HG02610 (cell line): ENCODE measurements around the gene VPS37B.
"Not testable (repeated sequence)": the region's sequence is repeated elsewhere in the genome, so short reads cannot be mapped to it uniquely, and the experiment has no call there.

Source experiments
- ATAC-seq: cut with Tn5 transposase; IDR thresholded peaks from one replicate; pipeline ENCODE4 v1.9.1; 2021; ENCODE audit warnings: mild to moderate bottlenecking, moderate library complexity; ENCODE audit not compliant: unreplicated experiment

VPS37B gene

DNA sequence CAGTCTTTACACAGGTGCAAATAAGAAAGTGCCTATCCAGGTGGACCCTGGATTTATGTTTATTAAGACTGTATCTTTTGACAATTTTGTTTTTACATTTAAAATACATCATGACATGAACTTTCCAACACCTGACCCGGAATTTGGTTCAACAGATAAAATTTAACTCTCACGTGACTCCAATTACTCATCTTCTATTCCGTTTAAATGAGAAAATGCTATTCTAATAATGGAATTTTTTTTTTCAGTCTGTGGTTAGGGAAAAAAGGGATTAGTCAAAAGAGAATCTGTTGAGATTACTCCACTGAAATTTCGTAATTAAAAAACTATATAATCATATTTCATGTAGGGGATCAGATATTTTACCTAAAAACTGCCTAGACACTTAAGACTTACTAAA lies 11.1 kb downstream of the VPS37B start:
- ATAC-seq, result no peak

DNA sequence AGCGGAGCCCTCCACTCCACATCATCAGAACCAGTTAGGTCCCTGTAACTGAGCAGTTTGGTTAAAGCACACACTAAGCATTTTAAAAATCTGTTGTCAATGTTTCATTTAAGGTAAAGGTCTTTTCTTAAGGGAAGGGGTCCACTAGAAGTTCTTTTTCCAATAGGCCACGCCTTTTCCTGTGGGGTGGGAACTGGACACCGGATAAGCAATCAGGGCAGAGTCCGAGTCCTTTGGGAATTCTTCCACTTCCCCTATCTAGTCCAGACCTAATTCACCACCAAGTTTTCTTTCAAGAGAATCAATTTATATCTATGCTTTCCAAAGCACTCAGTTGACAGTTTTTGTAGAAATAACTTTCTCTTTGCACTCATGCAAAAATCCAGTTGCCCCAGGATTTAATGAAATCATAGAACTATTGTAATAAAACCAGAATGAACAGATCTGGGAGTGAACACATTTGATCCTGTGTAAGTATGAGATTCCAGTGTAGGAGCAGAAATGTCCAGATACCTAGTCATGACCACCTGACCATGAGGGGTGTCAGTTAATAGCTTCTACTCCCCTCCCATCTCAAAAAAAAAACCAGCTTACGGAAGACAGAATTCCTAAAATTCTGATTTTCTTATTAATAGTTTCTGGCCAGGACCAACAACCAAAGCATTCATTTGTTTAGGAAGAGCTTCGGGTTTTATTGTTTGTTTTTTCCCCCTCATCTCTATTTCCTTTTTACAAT lies 11.7 kb downstream of the VPS37B start:
- ATAC-seq, result no peak

DNA sequence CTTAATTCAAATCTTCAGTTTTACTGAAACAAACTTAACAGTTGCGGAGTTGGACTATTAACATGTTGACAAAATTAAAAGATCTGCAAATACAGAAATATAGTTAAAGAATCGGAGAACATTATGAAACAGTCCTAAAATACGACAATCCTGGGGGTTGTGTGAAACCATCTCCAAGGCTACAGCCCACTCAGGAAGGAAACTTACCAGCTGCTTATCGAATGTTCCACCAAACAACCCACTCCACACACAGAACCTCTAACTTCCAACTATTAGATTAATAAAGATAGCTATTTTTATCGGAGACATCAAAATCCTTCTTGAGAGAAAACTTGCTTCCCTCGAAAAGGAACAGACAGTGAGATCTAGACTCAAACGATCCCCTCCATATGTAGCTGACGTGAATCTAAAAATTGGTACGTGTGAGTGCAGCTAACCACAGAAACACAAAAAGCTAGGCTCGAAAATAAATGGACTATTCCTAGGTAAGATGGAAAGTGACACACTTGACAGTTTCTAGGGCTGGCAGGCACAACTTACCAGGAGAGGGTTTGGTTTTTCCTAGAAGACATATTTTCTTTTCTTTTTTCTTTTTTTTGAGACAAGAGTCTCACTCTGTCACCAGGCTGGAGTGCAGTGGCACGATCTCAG lies 12.9 kb downstream of the VPS37B start:
- no peak for ATAC-seq

DNA sequence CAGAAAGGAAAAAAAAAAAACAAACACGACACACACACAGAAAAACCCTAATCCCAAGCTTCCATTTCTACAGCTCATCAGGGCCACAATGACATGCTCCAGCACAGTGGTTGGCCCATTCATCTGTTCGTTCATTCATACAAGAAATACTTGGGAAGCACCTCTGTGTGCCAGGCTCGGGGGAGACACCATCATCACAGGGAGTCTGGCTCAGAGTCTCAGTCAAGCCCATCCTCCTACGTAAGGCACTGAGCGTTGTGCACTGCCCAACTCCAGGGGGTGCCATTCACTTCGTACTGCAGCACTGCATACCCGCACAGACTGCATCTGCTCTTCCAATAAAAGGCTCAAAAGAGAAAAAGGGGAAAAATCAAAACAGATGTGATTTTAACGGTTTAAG lies 15.3 kb downstream of the VPS37B start:
- no peak for ATAC-seq

DNA sequence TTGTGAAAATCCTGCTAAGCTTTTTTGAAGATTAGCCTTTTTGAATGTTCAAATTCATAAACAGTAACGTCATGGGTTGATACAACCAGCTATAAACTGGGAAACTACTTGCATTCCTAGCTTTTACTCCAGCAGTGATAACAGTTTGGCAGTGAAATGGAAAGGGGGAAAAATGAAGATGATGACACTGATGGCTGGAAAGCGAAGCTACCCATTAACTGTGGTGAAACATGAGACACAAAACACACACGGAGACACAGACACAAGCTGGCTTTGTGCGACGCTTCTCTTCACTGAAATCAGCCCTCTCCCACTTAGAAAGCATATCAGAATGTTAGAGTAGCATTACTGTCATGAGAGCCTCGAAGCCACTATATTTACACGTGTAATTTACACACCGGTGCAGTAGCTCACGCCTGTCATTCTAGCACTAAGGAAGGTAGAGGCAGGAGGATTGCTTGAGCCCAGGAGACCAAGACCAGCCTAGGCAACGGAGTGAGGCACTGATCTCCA lies 15.7 kb downstream of the VPS37B start:
- no peak for ATAC-seq

DNA sequence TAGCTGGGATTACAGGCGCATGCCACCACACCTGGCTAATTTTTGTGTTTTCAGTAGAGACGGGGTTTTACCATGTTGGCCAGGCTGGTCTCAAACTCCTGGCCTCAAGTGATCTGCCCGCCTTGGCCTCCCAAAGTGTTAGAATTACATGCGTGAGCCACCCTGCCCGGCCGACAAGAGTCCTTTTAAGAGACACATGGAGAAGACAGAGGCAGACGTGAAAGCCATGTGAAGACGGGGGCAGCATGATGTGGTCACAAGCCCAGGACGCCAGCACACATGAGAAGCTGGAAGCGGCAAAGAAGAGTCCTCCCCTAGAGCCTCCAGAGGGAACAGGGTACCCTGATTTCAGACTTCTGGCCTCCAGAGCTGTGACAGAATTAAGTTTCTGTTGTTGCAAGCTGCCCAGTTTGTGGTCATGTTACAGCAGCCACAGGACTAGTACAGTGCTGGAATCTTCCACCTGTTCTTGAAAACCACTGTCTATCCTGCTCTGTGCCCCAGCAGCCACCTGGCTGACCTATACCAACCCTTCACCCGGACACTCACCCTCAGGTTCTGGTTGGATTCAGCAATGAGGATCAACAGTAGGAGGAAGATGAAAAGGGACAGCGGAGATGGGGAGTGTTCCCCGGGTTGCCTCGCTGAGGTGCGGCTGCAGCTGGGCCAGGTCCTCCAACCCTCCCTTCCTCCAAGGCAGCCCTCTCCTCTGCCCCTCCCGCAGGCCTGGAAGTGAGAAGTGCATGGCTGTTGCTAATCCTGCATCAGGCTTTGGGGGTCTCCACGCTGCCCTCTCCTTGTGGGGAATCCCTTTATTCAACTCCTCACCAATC lies 16.9 kb downstream of the VPS37B start:
- no peak for ATAC-seq

DNA sequence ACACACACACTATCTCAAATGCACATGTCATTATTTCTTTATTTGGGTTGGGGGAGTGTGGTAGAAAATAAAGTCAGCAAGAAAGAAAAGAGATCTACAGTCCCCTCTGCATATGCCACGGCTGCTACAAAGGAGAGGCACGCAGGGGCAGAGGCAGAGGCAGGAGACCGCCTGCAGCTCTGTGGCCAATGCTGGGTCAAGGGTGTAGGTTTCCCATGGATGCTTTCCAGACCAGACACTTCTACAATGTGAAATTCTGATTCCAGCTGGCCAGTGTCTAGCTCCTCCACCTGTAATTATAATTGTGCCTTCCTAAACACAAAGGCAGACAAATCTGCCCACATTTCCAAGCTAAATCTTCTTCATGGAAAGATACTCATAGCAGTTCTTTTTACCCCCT lies 19.2 kb downstream of the VPS37B start:
- no peak for ATAC-seq

DNA sequence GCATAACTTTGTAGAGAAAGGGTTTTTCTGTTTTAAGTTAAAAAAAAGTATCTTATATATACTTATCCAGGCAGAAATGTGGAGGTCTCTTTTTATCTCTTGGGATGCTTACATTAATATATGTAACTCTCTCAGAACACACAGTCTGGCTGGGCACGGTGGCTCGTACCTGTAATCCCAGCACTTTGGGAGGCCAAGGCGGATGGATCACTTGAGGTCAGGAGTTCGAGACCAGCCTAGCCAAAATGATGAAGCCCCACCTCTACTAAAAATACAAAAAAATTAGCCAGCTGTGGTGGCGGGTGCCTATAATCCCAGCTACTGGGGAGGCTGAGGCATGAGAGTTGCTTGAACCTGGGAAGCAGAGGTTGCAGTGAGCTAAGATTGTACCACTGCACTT lies 19.6 kb downstream of the VPS37B start:
- not testable (repeated sequence) for ATAC-seq

DNA sequence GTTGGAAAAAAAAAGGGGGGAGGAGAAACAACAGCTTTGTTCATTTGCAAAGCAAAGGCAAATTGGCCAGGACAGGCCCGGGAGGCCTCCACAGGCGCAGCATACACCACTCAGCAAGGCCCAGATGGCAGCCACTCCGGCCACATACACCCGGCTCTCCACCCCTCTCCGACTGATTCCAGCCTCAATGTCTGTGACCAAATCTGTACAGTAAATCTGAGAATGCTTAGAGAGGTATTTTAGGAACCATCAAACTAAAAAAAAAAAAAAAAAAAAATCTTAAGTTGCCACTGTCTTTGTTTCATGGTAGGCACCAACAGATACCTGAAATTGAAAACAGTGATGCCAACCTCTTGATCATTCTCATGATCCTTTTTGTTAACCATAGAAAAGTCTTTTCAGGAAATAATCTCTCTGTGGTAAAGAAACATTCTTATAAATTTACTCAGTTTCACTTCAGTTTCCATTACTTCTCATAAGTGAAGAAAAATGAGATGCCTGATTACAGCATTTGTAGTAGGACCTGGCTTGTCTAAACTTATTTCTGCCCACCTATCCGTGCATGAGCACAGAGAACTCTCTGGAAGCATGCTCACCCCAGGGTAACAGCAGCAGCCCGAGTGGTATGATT lies 20.2 kb downstream of the VPS37B start:
- peak; percentile 70 for ATAC-seq

DNA sequence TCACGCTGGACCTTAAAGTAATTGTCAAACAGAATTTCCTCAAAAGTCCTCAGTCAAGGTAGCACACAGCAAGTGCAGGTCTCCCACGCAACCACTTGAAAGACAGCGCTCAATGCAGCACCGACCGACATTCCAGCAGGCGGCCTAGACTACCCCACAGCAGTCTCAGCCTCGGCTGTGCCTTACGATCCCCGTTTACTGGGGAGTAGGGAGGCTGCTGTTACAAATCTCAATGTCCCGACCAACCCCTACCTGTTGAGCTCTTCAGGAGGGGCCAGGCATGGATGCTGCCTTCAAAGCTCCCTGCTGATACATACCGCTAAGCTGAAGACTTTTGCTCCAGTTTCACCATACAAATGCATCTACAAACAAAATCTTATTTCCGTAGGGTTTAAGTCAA lies 21.8 kb downstream of the VPS37B start:
- ATAC-seq, result no peak

DNA sequence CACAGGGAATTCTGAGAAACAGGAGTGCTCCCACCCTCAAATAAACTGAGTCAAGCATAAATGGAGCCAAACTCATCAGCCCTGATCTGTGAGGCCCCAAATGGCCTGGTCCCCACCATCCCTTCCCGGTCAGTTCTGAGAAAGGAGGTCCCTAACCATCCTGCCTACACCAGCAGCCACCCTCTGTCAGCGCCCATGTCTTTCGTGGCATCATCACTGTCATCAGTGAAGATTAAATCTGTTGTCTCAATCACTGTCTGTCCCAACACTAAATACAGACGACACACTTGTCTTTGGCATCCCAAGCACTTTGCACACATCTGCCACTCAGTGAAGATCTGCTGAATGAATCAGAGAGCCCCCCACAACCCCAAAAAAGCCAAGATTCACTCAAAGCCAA lies 22.4 kb downstream of the VPS37B start:
- ATAC-seq, result no peak

DNA sequence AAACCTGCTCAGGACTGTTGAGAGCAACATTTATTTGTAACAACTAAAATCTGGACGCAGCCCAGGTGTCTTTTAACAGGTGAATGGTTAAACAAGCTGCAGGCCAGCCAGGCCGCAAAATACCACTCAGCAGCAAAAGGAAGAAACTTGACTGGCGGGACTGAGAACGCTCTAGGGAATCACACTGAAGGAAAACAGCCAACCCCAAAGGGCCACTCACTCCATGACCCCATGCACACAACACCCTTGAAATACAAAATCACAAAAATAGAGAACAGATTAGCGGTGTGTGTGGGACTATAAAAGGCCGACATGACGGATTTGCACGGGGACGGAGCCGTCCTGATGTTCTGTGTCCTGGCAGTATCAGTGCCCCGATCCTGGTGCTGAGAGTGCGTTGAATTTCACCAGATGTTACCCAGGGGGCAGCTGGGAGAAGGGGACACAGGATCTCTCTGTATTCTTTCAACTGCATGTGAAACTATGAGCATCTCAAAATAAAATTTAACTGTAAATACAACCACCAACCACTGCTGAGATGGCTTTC lies 23.0 kb downstream of the VPS37B start:
- ATAC-seq, result no peak

DNA sequence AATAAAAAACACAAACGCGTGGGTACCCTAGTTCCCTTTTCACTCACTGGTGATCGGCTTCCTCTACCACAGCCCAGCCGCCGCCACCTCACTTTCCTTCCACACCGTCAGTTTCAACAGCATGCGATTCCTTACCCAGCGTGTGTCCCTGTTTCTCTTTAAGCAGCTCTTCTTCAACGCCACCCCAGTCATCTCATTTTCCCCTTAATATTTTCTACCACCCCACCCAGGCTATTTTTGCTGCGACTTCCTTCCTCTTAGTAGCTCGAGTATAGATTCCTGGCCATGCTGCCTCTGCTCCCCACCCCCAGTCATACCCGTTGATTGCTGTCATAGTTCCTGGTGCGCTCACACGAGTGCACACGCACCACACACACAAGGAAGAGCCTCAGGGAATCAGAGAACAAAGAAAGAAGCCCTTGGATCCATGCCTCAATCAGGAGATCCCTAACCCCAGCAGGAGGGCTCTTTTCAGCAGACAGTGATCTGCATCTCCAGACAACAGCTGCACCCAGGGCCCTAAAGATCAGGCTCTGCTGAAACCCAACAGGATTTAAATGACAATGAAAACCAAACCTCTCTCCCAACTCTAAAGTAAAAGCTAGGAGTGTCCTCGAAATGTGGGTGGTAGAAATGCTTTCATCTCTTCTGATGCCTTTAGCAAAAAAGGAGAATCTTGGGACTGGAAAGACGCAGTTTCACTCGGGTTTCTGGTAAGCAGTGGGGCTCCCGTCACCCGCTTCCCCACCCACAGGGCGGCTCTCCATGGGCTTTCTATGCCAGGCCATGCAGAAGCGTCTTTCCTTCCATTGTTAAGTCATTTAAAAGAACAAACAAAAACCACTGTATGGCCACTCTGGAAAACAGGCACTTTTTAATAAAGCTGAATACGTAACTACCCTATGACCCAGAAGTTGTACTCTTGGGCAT lies 23.8 kb downstream of the VPS37B start:
- ATAC-seq, result no peak

DNA sequence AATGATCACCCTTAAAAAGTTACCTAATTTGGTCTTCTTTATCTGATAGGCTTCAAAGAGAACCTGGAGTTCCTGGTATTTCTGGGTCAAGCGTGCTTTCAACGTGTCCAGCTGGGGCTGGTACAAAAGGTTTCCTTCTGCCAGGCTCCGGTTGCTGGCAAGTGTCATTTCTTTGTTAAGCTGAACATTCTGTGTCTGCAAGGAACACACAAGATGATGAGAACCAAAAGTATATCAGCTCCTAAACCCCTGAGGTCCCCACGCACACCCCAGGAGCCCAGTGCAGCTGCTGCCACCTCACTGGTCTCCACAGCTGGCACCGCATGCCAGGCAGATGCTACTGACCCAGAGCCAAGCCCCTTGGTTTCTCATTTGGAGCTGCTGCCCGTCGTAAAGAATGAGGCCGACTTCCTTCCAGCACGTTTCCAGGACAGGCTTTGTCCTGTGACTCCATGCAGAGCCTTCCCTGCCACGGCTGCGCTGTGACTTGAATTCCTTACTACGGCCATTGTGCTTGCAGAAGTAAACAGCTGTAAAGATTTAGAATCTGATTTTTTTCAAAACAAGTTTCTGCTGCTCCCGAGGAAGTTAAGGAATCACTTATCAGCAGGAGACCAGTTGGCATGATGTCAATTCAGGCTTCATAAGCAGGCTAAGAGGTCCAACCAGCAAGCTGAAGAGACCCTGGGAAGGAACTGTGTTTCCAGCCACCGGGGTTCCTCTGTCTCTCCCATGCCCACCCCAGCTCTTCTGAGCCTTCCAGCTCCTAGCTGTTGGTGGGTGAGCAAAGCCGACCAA lies 24.9 kb downstream of the VPS37B start:
- ATAC-seq, result no peak

DNA sequence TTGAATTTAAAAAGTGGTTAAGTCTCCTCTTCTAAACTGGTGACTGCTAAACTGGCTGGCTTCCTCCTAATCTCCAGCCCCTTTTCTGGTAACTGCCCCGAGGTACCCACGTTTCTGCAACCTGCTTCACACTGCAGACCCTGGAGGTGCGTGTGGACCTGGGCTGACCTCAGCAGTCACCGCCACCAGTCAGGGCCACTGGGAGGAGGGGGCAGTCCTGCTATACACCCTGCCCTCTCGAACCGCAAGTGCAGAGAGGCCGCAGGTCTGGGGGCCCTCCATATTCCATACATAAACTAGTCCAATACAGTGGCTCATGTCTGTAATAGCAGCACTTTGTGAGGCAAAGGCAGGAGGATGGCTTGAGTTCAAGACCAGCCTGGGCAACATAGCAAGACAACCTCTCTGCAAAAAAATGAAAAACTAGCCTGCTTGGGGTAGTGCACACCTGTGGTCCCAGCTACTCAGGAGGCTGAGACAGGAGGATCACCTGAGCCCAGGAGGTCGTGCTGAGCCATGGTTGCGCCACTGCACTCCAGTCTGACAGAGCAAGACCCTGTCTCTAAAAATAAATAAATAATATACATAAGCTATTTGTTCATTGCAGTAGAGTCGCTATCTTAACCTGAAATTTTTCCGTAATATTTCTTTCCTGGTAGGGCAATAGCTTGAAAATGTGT lies 25.6 kb downstream of the VPS37B start:
- no peak for ATAC-seq

DNA sequence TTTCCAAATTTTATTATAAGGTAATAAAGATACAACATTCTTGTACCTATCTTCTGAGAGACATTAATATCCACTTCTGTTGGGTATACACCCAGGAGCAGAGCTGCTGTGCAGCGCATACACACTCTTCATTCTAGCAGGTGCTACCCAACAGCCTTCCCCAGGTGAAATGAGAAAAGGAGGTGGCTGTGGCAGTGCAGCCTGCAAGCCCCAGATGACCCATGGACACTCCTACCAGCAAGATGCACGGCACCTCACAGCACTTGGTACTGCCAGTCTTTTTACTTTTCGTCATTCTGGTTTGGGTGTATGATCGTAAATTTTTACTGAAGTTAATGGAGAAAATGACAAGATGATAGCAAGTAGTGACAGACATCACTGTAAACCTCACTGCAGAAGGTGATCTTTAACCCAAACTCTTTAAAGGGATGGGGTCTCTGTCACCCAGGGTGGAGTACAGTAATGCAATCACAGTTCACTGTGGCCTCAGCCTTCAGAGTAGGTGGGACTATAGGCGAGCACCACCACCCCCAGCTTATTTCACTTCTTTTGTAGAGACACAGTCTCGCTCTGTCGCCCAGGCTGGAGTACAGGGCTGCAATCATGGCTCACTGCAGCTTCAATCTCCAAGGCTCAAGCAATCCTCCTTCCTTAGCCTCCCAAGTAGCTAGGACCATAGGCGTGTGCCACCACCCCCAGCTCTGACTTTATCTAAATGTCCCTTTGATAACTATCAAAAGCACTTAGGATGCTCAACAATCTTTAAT lies 26.5 kb downstream of the VPS37B start:
- no peak for ATAC-seq

DNA sequence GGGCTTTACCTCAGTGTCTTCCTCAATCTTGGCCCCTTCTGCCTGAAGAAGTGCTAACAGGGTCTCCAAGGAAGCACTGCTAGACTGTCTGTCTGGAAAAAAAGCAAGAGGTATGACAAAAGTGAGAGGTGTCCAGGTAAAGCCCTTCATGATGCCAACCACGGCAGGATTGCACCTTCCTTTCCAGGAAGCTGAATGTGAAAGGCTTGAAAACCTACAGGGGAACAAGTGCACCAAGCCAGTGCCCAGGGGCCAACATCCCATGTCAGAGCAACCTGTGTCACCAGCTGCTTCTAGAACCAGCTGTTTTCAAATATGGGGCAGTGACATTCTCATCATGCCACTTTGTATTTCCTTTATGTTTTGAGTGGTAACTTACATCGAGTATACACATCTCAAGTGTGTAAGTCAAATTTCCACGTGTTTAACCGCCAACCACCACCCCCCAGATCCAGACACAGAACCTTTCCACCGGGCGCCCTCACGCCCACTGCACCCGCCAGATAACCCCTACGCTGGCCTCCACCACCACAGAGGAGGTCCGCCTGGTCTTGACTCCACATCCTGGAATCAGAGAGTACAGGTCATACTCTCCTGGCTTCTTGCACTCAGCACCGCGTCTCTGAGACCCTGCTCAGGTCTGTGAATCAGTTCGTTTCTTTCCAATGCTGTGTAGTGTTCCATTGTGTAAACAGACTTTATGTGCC lies 27.3 kb downstream of the VPS37B start:
- no peak for ATAC-seq
